PFSK-1 (cell line): ENCODE data around the gene MYOT.

Source experiments
- FOXP2 ChIP-seq: optimal IDR thresholded peaks from 2 replicates; pipeline ENCODE3; 2011; ENCODE audit warnings: borderline replicate concordance, control low read depth, inconsistent platforms; ENCODE audit not compliant: insufficient read depth; ENCODE audit errors: extremely low read length, extremely low read depth
- POLR2AphosphoS5 ChIP-seq: IDR thresholded peaks from 2 replicates; pipeline ENCODE4 v1.6.1; 2012; ENCODE audit warnings: low read depth, mild to moderate bottlenecking, control low read depth, low read length, moderate library complexity
- REST ChIP-seq, 2 experiments: IDR thresholded peaks; 2 replicates each; pipeline versions ENCODE4 v1.6.1 to v1.8.0; 2011 to 2012; ENCODE audit warnings: low read depth in 2 of 2, low read length in 2 of 2, control low read depth in 1 of 2, inconsistent platforms in 1 of 2, mild to moderate bottlenecking in 1 of 2, moderate library complexity in 1 of 2; ENCODE audit not compliant: insufficient read depth in 1 of 2
- SIN3A ChIP-seq: IDR thresholded peaks from 2 replicates; pipeline ENCODE4 v1.6.1; 2012; ENCODE audit warnings: mild to moderate bottlenecking, low read length, moderate library complexity, borderline replicate concordance; ENCODE audit not compliant: insufficient read depth
- TAF1 ChIP-seq: IDR thresholded peaks from 2 replicates; pipeline ENCODE4 v1.6.1; 2012; ENCODE audit warnings: low read length, control low read depth, borderline replicate concordance; ENCODE audit not compliant: insufficient read depth

- TF ChIP-seq SIN3A = no peak
- TF ChIP-seq REST (IDR thresholded peaks at IDR 0.05; ENCODE audit: insufficient read depth in 1 of 2, low read depth in 2 of 2, low read length in 2 of 2) = no peak
- no peak for TF ChIP-seq POLR2AphosphoS5
- no peak for TF ChIP-seq TAF1
- TF ChIP-seq FOXP2 = no peak
Observed at GRCh38 chr5:137838976-137839375, 28.7 kb upstream of the MYOT start.
